GM12875 (cell line): ENCODE data around the gene OR1S2.
"Not testable (repeated sequence)": the region's sequence is repeated elsewhere in the genome, so short reads cannot be mapped to it uniquely, and the experiment has no call there.

ENCODE experiments used
- H3K4me3 ChIP-seq: one replicate; pipeline ENCODE4 v1.5.1; 2011; ENCODE audit warnings: low read depth, low read length, control low read depth
- CTCF ChIP-seq: IDR thresholded peaks from 2 replicates; pipeline ENCODE4 v1.5.1; 2011; ENCODE audit warnings: low read depth, mild to moderate bottlenecking, control low read depth, inconsistent platforms, low read length, moderate library complexity, borderline replicate concordance; ENCODE audit not compliant: insufficient read depth

OR1S2 gene

DNA sequence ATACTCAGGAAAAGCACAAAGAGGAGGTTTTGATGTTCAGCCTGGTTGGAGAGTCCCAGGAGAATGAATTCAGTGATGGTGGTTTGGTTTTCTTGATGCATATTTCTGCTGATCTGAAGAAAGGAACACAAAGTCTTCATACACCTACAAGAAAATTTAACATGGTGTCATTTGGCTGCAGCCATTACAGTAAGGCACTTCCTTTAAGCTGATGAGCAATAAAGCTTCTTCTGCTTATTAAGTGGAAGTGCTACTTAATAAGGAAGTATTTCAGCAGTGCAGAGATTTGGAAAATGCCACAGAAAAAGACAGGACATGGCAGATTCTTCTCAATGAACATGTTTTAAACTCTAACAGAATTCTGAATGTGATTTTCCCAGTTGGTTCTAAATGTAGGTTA is at the start of gene OR1S2:
Gene OR1S2, minus strand, starts transcription at position 101 of the 400 bp plus-strand sequence. Its CDS starts 0 bp downstream, at position 101.
- no peak for TF ChIP-seq CTCF

GRCh38 chr11:58243954-58244353 is 40.0 kb upstream of the OR1S2 start:
- no peak overlapping the region for H3K4me3 ChIP-seq
- TF ChIP-seq CTCF: no peak

More for the DNA sequence above, at the start of gene OR1S2:
- no peak within 1 kb of the TSS for H3K4me3 ChIP-seq

DNA sequence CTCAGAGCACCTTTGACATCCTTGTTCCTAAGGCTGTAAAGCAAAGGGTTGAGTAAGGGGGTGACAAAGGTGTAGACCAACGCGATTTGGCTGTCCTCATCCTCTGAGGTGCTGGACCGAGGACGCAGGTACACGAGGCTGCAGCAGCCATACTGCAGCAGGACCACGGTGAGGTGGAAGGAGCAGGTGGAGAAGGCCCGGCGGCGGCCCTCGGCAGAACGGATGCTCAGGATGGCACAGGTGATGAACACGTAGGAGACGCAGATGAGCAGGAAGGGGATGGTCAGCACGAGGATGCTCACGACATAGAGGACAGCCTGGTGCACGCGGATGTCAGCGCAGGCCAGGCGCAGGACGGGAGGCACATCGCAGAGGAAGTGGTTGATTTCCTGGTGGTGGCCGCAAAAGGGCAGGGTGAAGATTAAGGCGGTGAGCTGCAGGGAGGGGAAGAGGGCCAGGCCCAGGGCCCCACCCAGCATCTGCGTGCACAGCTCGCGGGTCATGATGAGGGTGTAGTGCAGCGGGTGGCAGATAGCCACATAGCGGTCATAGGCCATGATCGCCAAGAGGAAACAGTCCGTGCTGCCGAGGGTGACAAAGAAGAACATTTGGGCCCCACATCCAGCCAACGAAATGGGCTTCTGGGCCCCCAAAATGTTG is 24.1 kb upstream of the OR1S2 start:
- TF ChIP-seq CTCF: no peak
- no peak overlapping the region for H3K4me3 ChIP-seq

DNA sequence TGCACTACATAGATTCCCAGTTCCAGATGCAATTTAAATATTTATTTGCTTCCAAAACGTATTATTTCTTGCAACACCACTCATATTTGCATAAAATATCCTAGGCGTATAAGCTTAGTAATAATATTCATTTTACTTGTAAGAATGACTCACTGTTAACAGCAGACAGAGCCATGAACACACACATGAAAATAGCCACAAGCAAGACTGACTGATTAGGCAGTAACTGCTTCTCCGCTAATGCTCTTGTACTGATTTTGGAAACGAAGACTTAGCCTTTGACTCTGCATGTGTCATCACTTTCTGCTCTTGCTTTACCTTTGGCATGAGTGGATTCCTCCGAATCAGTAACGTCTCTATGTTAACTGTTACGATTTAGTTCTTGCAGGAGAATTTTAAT is 18.8 kb upstream of the OR1S2 start:
- H3K4me3 ChIP-seq: no peak overlapping the region
- TF ChIP-seq CTCF: no peak

- no peak overlapping the region for H3K4me3 ChIP-seq
- no peak for TF ChIP-seq CTCF
These were observed 12.5 kb upstream of the OR1S2 start for GRCh38 chr11:58216476-58216875.

- H3K4me3 ChIP-seq: not testable (repeated sequence)
These were observed 8.5 kb upstream of the OR1S2 start, which contains the start of gene OR1S1 for GRCh38 chr11:58212420-58212819. TSS of gene OR1S1 (plus strand) at chr11:58212720.

DNA sequence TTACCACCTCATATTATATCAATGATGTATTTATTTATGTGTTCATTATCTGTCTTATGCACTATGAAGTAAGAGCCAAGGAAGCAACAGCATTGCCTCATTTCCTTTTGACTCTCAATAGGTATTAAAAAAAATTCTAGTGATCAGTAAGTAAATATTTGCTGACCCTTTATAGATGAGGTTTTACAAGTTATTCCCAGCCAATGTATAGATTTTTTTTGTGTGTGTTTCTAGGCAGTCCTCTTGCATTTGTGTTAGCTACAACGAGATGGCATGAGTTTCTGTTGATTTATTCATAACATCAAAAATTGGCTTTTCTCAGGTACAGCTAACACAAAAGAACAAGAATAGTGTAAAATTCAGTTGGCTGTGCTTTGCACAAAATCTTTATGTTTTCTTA is 4.7 kb downstream of the OR1S2 start:
- TF ChIP-seq CTCF: no peak

More for the DNA sequence above, 4.7 kb downstream of the OR1S2 start:
- H3K4me3 ChIP-seq: no peak overlapping the region
